Trophoblast cell (in vitro differentiated cells and primary cell): ENCODE measurements around the gene RNASEL.
A peak's percentile ranks its signal among the peaks of the same experiment; 100 is the strongest.

Experiments used
- DNase-seq, 2 donors: peaks; one replicate each; pipeline ENCODE4 v3.0.0-alpha.2; 2016
- H2AFZ ChIP-seq: 2 replicates; pipeline ENCODE4 v1.6.1; 2013; ENCODE audit warnings: low read length, moderate library complexity, mild to moderate bottlenecking; ENCODE audit not compliant: insufficient read depth, poor library complexity
- H2AK5ac ChIP-seq: 2 replicates; pipeline ENCODE4 v1.6.1; 2013; ENCODE audit warnings: mild to moderate bottlenecking, low read length
- H2BK120ac ChIP-seq: 2 replicates; pipeline ENCODE4 v1.6.1; 2013; ENCODE audit warnings: low read length, mild to moderate bottlenecking, moderate library complexity; ENCODE audit not compliant: insufficient read depth, poor library complexity
- H2BK12ac ChIP-seq: 2 replicates; pipeline ENCODE4 v1.6.1; 2013; ENCODE audit warnings: mild to moderate bottlenecking, low read length, moderate library complexity
- H2BK5ac ChIP-seq: 2 replicates; pipeline ENCODE4 v1.6.1; 2013; ENCODE audit warnings: low read length, low read depth, moderate library complexity, mild to moderate bottlenecking; ENCODE audit not compliant: poor library complexity
- H3K14ac ChIP-seq: 2 replicates; pipeline ENCODE4 v1.6.1; 2013; ENCODE audit warnings: mild to moderate bottlenecking, low read length
- H3K18ac ChIP-seq: 2 replicates; pipeline ENCODE4 v1.6.1; 2013; ENCODE audit warnings: mild to moderate bottlenecking, low read length
- H3K23ac ChIP-seq: 2 replicates; pipeline ENCODE4 v1.6.1; 2013; ENCODE audit warnings: low read length
- H3K27ac ChIP-seq: 2 replicates; pipeline ENCODE4 v1.5.1; 2013; ENCODE audit warnings: low read depth, mild to moderate bottlenecking, inconsistent platforms, low read length, moderate library complexity
- H3K27me3 ChIP-seq: 2 replicates; pipeline ENCODE4 v1.6.1; 2013; ENCODE audit warnings: inconsistent platforms, mild to moderate bottlenecking, low read length, moderate library complexity; ENCODE audit not compliant: insufficient read depth
- H3K36me3 ChIP-seq, 2 experiments: 1 replicate in 1 of 2; 2 replicates in 1 of 2; pipeline ENCODE4 v1.6.1; 2013; ENCODE audit warnings: low read length in 2 of 2, mild to moderate bottlenecking in 2 of 2, moderate library complexity in 1 of 2; ENCODE audit not compliant: insufficient read depth in 2 of 2, control insufficient read depth in 1 of 2
- H3K4ac ChIP-seq: 2 replicates; pipeline ENCODE4 v1.6.1; 2013; ENCODE audit warnings: low read depth, mild to moderate bottlenecking, low read length, moderate library complexity
- H3K4me1 ChIP-seq, 2 experiments: 1 replicate in 1 of 2; 2 replicates in 1 of 2; pipeline ENCODE4 v1.6.1; 2013; ENCODE audit warnings: low read length in 2 of 2, mild to moderate bottlenecking in 2 of 2, moderate library complexity in 1 of 2; ENCODE audit not compliant: insufficient read depth in 2 of 2, control insufficient read depth in 1 of 2
- H3K4me2 ChIP-seq: 2 replicates; pipeline ENCODE4 v1.6.1; 2013; ENCODE audit warnings: inconsistent platforms, mild to moderate bottlenecking, low read length, moderate library complexity
- H3K4me3 ChIP-seq: 2 replicates; pipeline ENCODE4 v1.5.1; 2013; ENCODE audit warnings: mild to moderate bottlenecking, low read depth, low read length, inconsistent platforms
- H3K79me1 ChIP-seq: one replicate; pipeline ENCODE4 v1.6.1; 2013; ENCODE audit warnings: low read length
- H3K79me2 ChIP-seq: 2 replicates; pipeline ENCODE4 v1.6.1; 2013; ENCODE audit warnings: low read length, mild to moderate bottlenecking; ENCODE audit not compliant: control insufficient read depth, insufficient read depth, poor library complexity
- H3K9ac ChIP-seq: 2 replicates; pipeline ENCODE4 v1.6.1; 2013; ENCODE audit warnings: mild to moderate bottlenecking, low read length
- H3K9me3 ChIP-seq: 2 replicates; pipeline ENCODE4 v1.6.1; 2013; ENCODE audit warnings: low read depth, mild to moderate bottlenecking, control low read depth, inconsistent platforms, low read length; ENCODE audit not compliant: insufficient read depth
- H4K12ac ChIP-seq: 2 replicates; pipeline ENCODE4 v1.6.1; 2013; ENCODE audit warnings: low read depth, mild to moderate bottlenecking, low read length, moderate library complexity
- H4K8ac ChIP-seq: 2 replicates; pipeline ENCODE4 v1.6.1; 2013; ENCODE audit warnings: low read depth, mild to moderate bottlenecking, low read length, moderate library complexity
- H4K91ac ChIP-seq: one replicate; pipeline ENCODE4 v1.6.1; 2013; ENCODE audit warnings: low read depth, mild to moderate bottlenecking, low read length, moderate library complexity
- WGBS: extraction: QIAGEN DNeasy Blood & Tissue Kit; methylation state at CpG from one replicate; pipeline ENCODE4 v1.1.7; 2013; ENCODE audit warnings: missing lambda C conversion rate; ENCODE audit not compliant: insufficient read length, insufficient coverage; ENCODE audit errors: extremely low coverage; 5-methylcytosine and 5-hydroxymethylcytosine counted together

RNASEL gene

DNA sequence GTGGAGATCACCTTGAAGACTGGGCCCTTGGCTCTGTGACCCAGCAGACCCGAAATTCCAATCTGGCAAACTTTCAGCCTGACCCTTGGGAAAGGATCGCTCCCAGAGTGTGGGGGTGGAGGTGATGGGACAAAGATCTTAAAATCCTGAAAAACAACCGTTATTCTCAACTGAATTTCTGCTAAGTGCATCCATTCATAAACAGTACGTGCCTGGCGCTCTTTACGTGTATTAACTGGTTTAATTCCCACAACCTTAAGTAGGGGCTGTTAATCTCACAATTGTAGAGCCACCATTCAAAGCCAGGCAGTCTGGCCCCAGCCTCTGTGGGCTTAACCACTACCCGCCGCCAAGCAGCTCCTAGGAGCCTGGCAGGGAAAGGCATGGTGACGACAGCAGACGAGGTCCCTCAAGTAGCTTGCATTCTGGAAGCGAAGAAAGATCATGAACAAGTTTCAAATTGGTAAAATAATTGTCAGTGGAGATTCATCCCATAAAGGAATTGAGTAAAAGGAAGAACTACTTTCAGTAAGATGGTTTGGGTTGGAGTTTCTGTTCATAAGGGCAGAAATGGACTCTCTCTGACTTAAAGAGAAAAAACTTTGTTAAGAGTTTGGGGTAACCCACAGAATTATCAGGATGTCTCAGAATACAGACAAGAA is 26.5 kb upstream of the RNASEL start:
- Histone ChIP-seq H4K12ac (no peak overlapping the region), H3K36me3 (no peaks in the 10 kb centered on the region), H3K27ac (peak overlapping the region; percentile 98), H3K18ac (peak overlapping the region; percentile 91), H3K4ac (peak overlapping the region; percentile 87), H3K4me3 (no peak overlapping the region), H2AFZ (peak overlapping the region; percentile 81), H2BK120ac (peak overlapping the region; percentile 95), H3K9me3 (no peaks in the 10 kb centered on the region), H2AK5ac (peak overlapping the region; percentile 55), H3K79me2 (peaks cover 14% of the 10 kb centered on the region), H4K91ac (peak overlapping the region; percentile 98), H3K23ac (no peak overlapping the region), H3K14ac (peak overlapping the region; percentile 96), H3K27me3 (no peaks in the 10 kb centered on the region), H3K4me2 (peak overlapping the region; percentile 87), H4K8ac (peak overlapping the region; percentile 91), H3K9ac (peak overlapping the region; percentile 57), H3K79me1 (peaks cover 35% of the 10 kb centered on the region), H3K4me1 (peaks cover 37 to 39% of the 10 kb centered on the region in 2 experiments), H2BK5ac (peak overlapping the region; percentile 94), H2BK12ac (peak overlapping the region; percentile 68)
- WGBS, result no CpG with 5 or more reads among the region's 11 CpGs
- DNase-seq, result no peak

- H4K8ac ChIP-seq, result peak overlapping the region; percentile 91
- H3K79me2 ChIP-seq, result peaks cover 14% of the 10 kb centered on the region
- H3K4me3 ChIP-seq, result peak overlapping the region; percentile 67
- peak overlapping the region; percentile 96 for H3K14ac ChIP-seq
- peak overlapping the region; percentile 91 for H3K18ac ChIP-seq
- DNase-seq, result peak; percentile 96 to 97
- peak overlapping the region; percentile 57 for H3K9ac ChIP-seq
- H2BK5ac ChIP-seq, result peak overlapping the region; percentile 94
- no peaks in the 10 kb centered on the region for H3K27me3 ChIP-seq
- H3K4me1 ChIP-seq, result peaks cover 39% of the 10 kb centered on the region in 2 experiments
- peaks cover 35% of the 10 kb centered on the region for H3K79me1 ChIP-seq
- H4K12ac ChIP-seq, result peak overlapping the region; percentile 78
- peak overlapping the region; percentile 40 for H2AK5ac ChIP-seq
- H2AFZ ChIP-seq, result peak overlapping the region; percentile 81
- no peaks in the 10 kb centered on the region for H3K9me3 ChIP-seq
- peak overlapping the region; percentile 98 for H3K27ac ChIP-seq
- WGBS, result no CpG with 5 or more reads among the region's 56 CpGs
- peak overlapping the region; percentile 87 for H3K4ac ChIP-seq
- H2BK120ac ChIP-seq, result peak overlapping the region; percentile 95
- no peak overlapping the region for H3K23ac ChIP-seq
- H4K91ac ChIP-seq, result peak overlapping the region; percentile 98
- H3K4me2 ChIP-seq, result peak overlapping the region; percentile 87
- H2BK12ac ChIP-seq, result peak overlapping the region; percentile 68
- no peaks in the 10 kb centered on the region for H3K36me3 ChIP-seq
Observed at GRCh38 chr1:182614796-182615454, 25.9 kb upstream of the RNASEL start.

DNA sequence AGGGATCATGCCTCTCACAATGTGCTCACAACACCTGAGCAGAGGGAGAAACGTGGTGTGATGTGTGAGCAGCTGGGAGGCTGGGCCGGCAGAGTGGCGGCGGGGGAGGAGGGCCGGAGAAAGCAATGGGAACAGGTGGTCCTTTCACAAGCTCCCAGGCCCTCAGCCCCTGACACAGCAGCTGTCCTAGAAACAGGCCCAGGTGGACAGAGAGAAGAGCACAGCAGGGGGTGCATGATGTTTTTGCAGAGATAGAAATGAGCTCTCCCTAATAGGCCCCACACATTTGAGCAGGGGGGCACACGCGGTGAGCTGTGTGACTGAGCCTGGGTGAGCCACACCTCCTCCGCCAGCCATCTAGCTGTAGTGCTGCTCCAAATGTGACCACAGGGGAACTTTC is 22.7 kb upstream of the RNASEL start:
- Histone ChIP-seq H3K4ac (no peak overlapping the region), H2BK120ac (no peak overlapping the region), H3K14ac (no peak overlapping the region), H3K79me2 (peaks cover 14% of the 10 kb centered on the region), H3K18ac (no peak overlapping the region), H3K4me1 (peaks cover 34 to 36% of the 10 kb centered on the region in 2 experiments), H3K27me3 (no peaks in the 10 kb centered on the region), H3K79me1 (peaks cover 38% of the 10 kb centered on the region), H3K27ac (no peak overlapping the region), H4K91ac (no peak overlapping the region), H3K9ac (no peak overlapping the region), H2AK5ac (no peak overlapping the region), H3K23ac (no peak overlapping the region), H2BK5ac (no peak overlapping the region), H2AFZ (no peak overlapping the region), H2BK12ac (no peak overlapping the region), H3K4me3 (no peak overlapping the region), H3K4me2 (no peak overlapping the region), H3K9me3 (no peaks in the 10 kb centered on the region), H3K36me3 (no peaks in the 10 kb centered on the region), H4K8ac (no peak overlapping the region), H4K12ac (no peak overlapping the region)
- no CpG with 5 or more reads among the region's 8 CpGs for WGBS
- no peak for DNase-seq

- Histone ChIP-seq H3K14ac (no peak overlapping the region), H4K12ac (no peak overlapping the region), H3K4me3 (no peak overlapping the region), H3K79me2 (peaks cover 14% of the 10 kb centered on the region), H4K8ac (no peak overlapping the region), H3K27me3 (no peaks in the 10 kb centered on the region), H3K23ac (no peak overlapping the region), H3K27ac (no peak overlapping the region), H3K4ac (no peak overlapping the region), H3K4me2 (no peak overlapping the region), H3K9ac (no peak overlapping the region), H3K18ac (no peak overlapping the region), H2AK5ac (peak overlapping the region; percentile 7), H3K36me3 (no peaks in the 10 kb centered on the region), H2BK5ac (no peak overlapping the region), H2AFZ (no peak overlapping the region), H3K4me1 (peaks cover 32 to 33% of the 10 kb centered on the region in 2 experiments), H2BK120ac (no peak overlapping the region), H2BK12ac (peak overlapping the region; percentile 19), H3K79me1 (peaks cover 35% of the 10 kb centered on the region), H3K9me3 (no peaks in the 10 kb centered on the region), H4K91ac (peak overlapping the region; percentile 41)
- WGBS, result no CpG with 5 or more reads among the region's 1 CpG
- DNase-seq, result no peak
Observed at GRCh38 chr1:182611326-182611725, 22.3 kb upstream of the RNASEL start.
